SK-N-SH (cell line): ENCODE data around the gene SF3A2. TPM values are rescaled to one million over a fixed set of nuclear protein-coding genes. Genes with fewer than 3 reads are reported as not detected.

Source experiments
- CTCF ChIA-PET: fragments of 300-600, 350-600 bp; formaldehyde crosslinking; extraction: SDS; loops from one replicate; lab custom pipeline; 2021; lab: Yijun Ruan, JAX
- POLR2A ChIA-PET: fragments of 350-600 bp; sonication (Branson Sonifier 250); formaldehyde crosslinking; extraction: SDS; loops from one replicate; lab custom pipeline; 2020; ENCODE audit warnings: antibody characterized with exemption, inconsistent platforms; lab: Yijun Ruan, JAX
- DNase-seq: peaks from one replicate; pipeline ENCODE4 v3.0.0; 2012
- H2AFZ ChIP-seq: fragments of 200-600 bp; sonication (generic); 2 replicates; pipeline ENCODE4 v1.8.1; 2016; ENCODE audit warnings: antibody characterized with exemption, mild to moderate bottlenecking, low read depth
- H3F3A ChIP-seq: fragments of 200-600 bp; sonication (generic); replicated peaks from 2 replicates; pipeline ENCODE3; 2016; ENCODE audit warnings: antibody characterized with exemption, mild to moderate bottlenecking; ENCODE audit not compliant: insufficient read depth
- H3K27ac ChIP-seq, 2 experiments: fragments of 200-500 bp in 1 of 2; fragments of 200-600 bp in 1 of 2; sonication (Bioruptor generic) in 1 of 2; sonication (generic), shearing (Covaris generic) in 1 of 2; 2 replicates each; pipeline versions ENCODE4 v1.5.1 to v1.6.1; 2014 to 2016; ENCODE audit warnings: low read depth in 2 of 2, inconsistent platforms in 1 of 2, low read length in 1 of 2, mild to moderate bottlenecking in 1 of 2, mixed read lengths in 1 of 2
- H3K27me3 ChIP-seq: fragments of 200-600 bp; sonication (generic), shearing (Covaris generic); 2 replicates; pipeline ENCODE4 v1.6.1; 2016; ENCODE audit warnings: mixed run types; ENCODE audit not compliant: insufficient read depth
- H3K36me3 ChIP-seq, 2 experiments: fragments of 200-500 bp in 1 of 2; fragments of 200-600 bp in 1 of 2; sonication (Bioruptor generic) in 1 of 2; sonication (generic) in 1 of 2; replicated peaks in 1 of 2; 2 replicates each; pipeline versions ENCODE3 to v1.5.1; 2014 to 2016; ENCODE audit warnings: low read length in 1 of 2, mild to moderate bottlenecking in 1 of 2; ENCODE audit not compliant: insufficient read depth in 2 of 2, control insufficient read depth in 1 of 2
- H3K4me1 ChIP-seq, 2 experiments: fragments of 200-500 bp in 1 of 2; fragments of 200-600 bp in 1 of 2; sonication (Bioruptor generic) in 1 of 2; sonication (generic), shearing (Covaris generic) in 1 of 2; 2 replicates each; pipeline versions ENCODE4 v1.5.1 to v1.6.1; 2014 to 2016; ENCODE audit warnings: low read depth in 1 of 2, low read length in 1 of 2, mixed run types in 1 of 2; ENCODE audit not compliant: insufficient read depth in 2 of 2, control insufficient read depth in 1 of 2
- H3K4me2 ChIP-seq: fragments of 200-600 bp; sonication (generic), shearing (Covaris generic); 2 replicates; pipeline ENCODE4 v1.6.1; 2017; ENCODE audit warnings: mixed run types
- H3K4me3 ChIP-seq, 2 experiments: fragments of 200-500 bp in 1 of 2; fragments of 200-600 bp in 1 of 2; sonication (Bioruptor generic) in 1 of 2; sonication (generic), shearing (Covaris generic) in 1 of 2; 2 replicates each; pipeline versions ENCODE4 v1.5.1 to v1.8.1; 2014 to 2016; ENCODE audit warnings: low read depth in 2 of 2, inconsistent platforms in 1 of 2, low read length in 1 of 2, mild to moderate bottlenecking in 1 of 2, mixed read lengths in 1 of 2, moderate library complexity in 1 of 2
- H3K79me2 ChIP-seq: fragments of 200-600 bp; sonication (generic); 2 replicates; pipeline ENCODE4 v1.8.1; 2017; ENCODE audit warnings: mild to moderate bottlenecking; ENCODE audit not compliant: insufficient read depth
- H3K9ac ChIP-seq: fragments of 200-600 bp; sonication (generic); 2 replicates; pipeline ENCODE4 v1.6.1; 2017; ENCODE audit warnings: mixed run types
- H3K9me2 ChIP-seq: fragments of 200-600 bp; sonication (generic); 2 replicates; pipeline ENCODE4 v1.6.1; 2017; ENCODE audit warnings: mixed run types
- H3K9me3 ChIP-seq: fragments of 200-600 bp; sonication (generic); 2 replicates; pipeline ENCODE4 v1.6.1; 2017; ENCODE audit warnings: mixed run types, mild to moderate bottlenecking, moderate library complexity
- H4K20me1 ChIP-seq: fragments of 200-600 bp; sonication (generic); 2 replicates; pipeline ENCODE4 v1.6.1; 2017; ENCODE audit warnings: mild to moderate bottlenecking, mixed run types; ENCODE audit not compliant: insufficient read depth
- CHD2 ChIP-seq: fragments of 150-350 bp; IDR thresholded peaks from 2 replicates; pipeline ENCODE4 v1.6.1; 2018; ENCODE audit warnings: low read length; ENCODE audit not compliant: partially characterized antibody
- EP300 ChIP-seq, 2 experiments: IDR thresholded peaks; 2 replicates each; pipeline versions ENCODE4 v1.4.0 to v1.6.1; 2012; ENCODE audit warnings: borderline replicate concordance in 1 of 2, low read depth in 1 of 2, low read length in 1 of 2
- FOXJ3 ChIP-seq: sonication (generic); formaldehyde crosslinking; IDR thresholded peaks from 2 replicates; pipeline ENCODE4 v1.5.1; 2020; ENCODE audit warnings: mild to moderate bottlenecking, missing genetic modification reagents
- GABPA ChIP-seq: IDR thresholded peaks from 2 replicates; pipeline ENCODE4 v1.4.0; 2012; ENCODE audit warnings: low read depth, mild to moderate bottlenecking
- JUND ChIP-seq: IDR thresholded peaks from 2 replicates; pipeline ENCODE4 v1.4.0; 2012
- MEF2A ChIP-seq: IDR thresholded peaks from 2 replicates; pipeline ENCODE4 v1.4.0; 2012; ENCODE audit warnings: low read depth, borderline replicate concordance
- NRF1 ChIP-seq: IDR thresholded peaks from 2 replicates; pipeline ENCODE4 v1.6.1; 2012; ENCODE audit warnings: low read depth, mild to moderate bottlenecking, low read length
- POLR2AphosphoS5 ChIP-seq: IDR thresholded peaks from 2 replicates; pipeline ENCODE4 v1.6.1; 2012; ENCODE audit warnings: low read depth, low read length
- RFX5 ChIP-seq: IDR thresholded peaks from 2 replicates; pipeline ENCODE4 v1.6.1; 2012; ENCODE audit warnings: mild to moderate bottlenecking, improper control_type of control experiment, low read length
- RXRA ChIP-seq: IDR thresholded peaks from 2 replicates; pipeline ENCODE4 v1.4.0; 2012; ENCODE audit warnings: low read depth, mild to moderate bottlenecking, borderline replicate concordance
- SIN3A ChIP-seq: IDR thresholded peaks from 2 replicates; pipeline ENCODE4 v1.6.1; 2012; ENCODE audit warnings: low read depth, mild to moderate bottlenecking, low read length, moderate library complexity, borderline replicate concordance
- TCF12 ChIP-seq: IDR thresholded peaks from 2 replicates; pipeline ENCODE4 v1.4.0; 2012
- YY1 ChIP-seq: IDR thresholded peaks from 2 replicates; pipeline ENCODE4 v1.4.0; 2012; ENCODE audit warnings: low read depth, mild to moderate bottlenecking
- WGBS: methylation state at CpG from one replicate; pipeline ENCODE4 v1.1.6; 2017; ENCODE audit warnings: low lambda C conversion rate; 5-methylcytosine and 5-hydroxymethylcytosine counted together
- polyA plus RNA-seq, 3 experiments: library from polyadenylated mRNA; depleted of rRNA; stranded (reverse); fragments of >200 nt; gene quantifications; 2 replicates each; pipeline ENCODE4 v1.2.3, GENCODE V29; 2012
- TF ChIP-seq, protein P1 (sequence below): fragments of 200-600 bp; sonication (generic); IDR thresholded peaks from 2 replicates; pipeline ENCODE4 v1.6.1; 2017; ENCODE audit warnings: antibody characterized with exemption, mild to moderate bottlenecking, moderate library complexity
- TF ChIP-seq, protein P2 (sequence below): IDR thresholded peaks from 2 replicates; pipeline ENCODE4 v1.4.0; 2012; ENCODE audit warnings: low read depth, borderline replicate concordance
- TF ChIP-seq, protein P3 (sequence below): IDR thresholded peaks from 2 replicates; pipeline ENCODE4 v1.6.1; 2012; ENCODE audit warnings: mild to moderate bottlenecking, low read depth, low read length, moderate library complexity
- TF ChIP-seq, protein P4 (sequence below): IDR thresholded peaks from 2 replicates; pipeline ENCODE4; 2012

SF3A2 gene
- polyA plus RNA-seq, 1 of the 3 experiments (the other 2 are of a cell fraction) = 55.8 TPM

DNA sequence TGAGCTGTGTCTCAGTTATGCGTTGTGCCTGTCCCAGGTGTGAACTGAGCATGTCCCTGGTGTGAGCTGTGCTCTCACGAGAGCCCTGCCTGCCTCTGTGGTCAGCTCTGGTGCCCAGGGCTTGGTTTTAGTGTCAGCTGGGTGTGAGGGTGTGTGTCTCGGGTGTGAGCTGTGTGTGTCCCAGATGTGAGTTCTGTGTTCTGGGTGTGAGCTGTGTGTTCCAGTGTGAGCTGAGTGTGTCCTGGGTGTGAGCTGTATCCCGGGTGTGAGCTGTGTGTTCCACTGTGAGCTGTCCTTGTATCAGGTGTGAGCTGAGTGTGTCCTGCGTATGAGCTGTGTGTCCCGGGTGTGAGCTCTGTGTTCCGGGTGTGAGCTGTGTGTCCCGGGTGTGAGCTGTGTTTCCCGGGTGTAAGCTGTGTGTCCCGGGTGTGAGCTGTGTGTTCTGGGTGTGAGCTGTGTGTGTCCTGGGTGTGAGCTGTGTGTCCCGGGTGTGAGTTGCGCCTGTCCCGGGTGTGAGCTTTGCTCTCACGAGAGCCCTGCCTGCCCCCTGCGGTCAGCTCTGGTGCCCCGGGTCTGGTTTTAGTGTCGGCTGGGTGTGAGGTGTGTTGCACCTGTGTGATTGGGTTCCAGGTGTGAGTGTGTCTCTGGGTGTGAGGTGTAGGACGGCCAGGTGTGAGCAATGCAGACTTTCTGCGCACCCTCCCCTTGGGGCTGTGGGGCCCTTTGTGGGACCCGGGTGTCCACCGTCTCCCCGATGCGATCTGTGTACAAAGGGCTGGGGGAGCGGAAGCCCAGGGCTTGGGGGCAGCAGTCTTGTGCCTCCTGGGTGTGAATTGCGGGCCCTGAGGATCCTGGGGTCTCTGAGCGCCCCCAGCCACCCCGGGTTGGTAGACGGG is 52.4 kb downstream of the SF3A2 start:
- Histone ChIP-seq H3K4me3 (no peak overlapping the region), H3K9ac (no peak overlapping the region), H3K4me2 (no peak overlapping the region), H3K36me3 (no peaks in the 10 kb centered on the region), H4K20me1 (peaks cover 16% of the 10 kb centered on the region; the same call in 1 of the 2 replicates), H2AFZ (no peak overlapping the region), H3F3A (peaks cover 9% of the 10 kb centered on the region), H3K79me2 (no peaks in the 10 kb centered on the region), H3K27me3 (peaks cover 37% of the 10 kb centered on the region), H3K9me3 (no peaks in the 10 kb centered on the region), H3K27ac (no peak overlapping the region), H3K9me2 (no peaks in the 10 kb centered on the region), H3K4me1 (peaks cover 0 to 8% of the 10 kb centered on the region in 2 experiments; a peak in 1 of 4 replicates)
- WGBS = 44% methylated on average over 17 of the region's 28 CpGs
- TF ChIP-seq NRF1 = no peak
- TF ChIP-seq, protein P1, sequence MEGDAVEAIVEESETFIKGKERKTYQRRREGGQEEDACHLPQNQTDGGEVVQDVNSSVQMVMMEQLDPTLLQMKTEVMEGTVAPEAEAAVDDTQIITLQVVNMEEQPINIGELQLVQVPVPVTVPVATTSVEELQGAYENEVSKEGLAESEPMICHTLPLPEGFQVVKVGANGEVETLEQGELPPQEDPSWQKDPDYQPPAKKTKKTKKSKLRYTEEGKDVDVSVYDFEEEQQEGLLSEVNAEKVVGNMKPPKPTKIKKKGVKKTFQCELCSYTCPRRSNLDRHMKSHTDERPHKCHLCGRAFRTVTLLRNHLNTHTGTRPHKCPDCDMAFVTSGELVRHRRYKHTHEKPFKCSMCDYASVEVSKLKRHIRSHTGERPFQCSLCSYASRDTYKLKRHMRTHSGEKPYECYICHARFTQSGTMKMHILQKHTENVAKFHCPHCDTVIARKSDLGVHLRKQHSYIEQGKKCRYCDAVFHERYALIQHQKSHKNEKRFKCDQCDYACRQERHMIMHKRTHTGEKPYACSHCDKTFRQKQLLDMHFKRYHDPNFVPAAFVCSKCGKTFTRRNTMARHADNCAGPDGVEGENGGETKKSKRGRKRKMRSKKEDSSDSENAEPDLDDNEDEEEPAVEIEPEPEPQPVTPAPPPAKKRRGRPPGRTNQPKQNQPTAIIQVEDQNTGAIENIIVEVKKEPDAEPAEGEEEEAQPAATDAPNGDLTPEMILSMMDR = no peak
- TF ChIP-seq, protein P2, sequence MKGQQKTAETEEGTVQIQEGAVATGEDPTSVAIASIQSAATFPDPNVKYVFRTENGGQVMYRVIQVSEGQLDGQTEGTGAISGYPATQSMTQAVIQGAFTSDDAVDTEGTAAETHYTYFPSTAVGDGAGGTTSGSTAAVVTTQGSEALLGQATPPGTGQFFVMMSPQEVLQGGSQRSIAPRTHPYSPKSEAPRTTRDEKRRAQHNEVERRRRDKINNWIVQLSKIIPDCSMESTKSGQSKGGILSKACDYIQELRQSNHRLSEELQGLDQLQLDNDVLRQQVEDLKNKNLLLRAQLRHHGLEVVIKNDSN = no peak
- TF ChIP-seq CHD2 = no peak
- no peak for TF ChIP-seq GABPA
- TF ChIP-seq EP300 (IDR thresholded peaks at IDR 0.05; ENCODE audit: borderline replicate concordance in 1 of 2, low read depth in 1 of 2, low read length in 1 of 2) = no peak
- no peak for TF ChIP-seq FOXJ3 (CRISPR knock-in tag)
- TF ChIP-seq, protein P3, sequence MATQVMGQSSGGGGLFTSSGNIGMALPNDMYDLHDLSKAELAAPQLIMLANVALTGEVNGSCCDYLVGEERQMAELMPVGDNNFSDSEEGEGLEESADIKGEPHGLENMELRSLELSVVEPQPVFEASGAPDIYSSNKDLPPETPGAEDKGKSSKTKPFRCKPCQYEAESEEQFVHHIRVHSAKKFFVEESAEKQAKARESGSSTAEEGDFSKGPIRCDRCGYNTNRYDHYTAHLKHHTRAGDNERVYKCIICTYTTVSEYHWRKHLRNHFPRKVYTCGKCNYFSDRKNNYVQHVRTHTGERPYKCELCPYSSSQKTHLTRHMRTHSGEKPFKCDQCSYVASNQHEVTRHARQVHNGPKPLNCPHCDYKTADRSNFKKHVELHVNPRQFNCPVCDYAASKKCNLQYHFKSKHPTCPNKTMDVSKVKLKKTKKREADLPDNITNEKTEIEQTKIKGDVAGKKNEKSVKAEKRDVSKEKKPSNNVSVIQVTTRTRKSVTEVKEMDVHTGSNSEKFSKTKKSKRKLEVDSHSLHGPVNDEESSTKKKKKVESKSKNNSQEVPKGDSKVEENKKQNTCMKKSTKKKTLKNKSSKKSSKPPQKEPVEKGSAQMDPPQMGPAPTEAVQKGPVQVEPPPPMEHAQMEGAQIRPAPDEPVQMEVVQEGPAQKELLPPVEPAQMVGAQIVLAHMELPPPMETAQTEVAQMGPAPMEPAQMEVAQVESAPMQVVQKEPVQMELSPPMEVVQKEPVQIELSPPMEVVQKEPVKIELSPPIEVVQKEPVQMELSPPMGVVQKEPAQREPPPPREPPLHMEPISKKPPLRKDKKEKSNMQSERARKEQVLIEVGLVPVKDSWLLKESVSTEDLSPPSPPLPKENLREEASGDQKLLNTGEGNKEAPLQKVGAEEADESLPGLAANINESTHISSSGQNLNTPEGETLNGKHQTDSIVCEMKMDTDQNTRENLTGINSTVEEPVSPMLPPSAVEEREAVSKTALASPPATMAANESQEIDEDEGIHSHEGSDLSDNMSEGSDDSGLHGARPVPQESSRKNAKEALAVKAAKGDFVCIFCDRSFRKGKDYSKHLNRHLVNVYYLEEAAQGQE = no peak
- TF ChIP-seq, protein P4, sequence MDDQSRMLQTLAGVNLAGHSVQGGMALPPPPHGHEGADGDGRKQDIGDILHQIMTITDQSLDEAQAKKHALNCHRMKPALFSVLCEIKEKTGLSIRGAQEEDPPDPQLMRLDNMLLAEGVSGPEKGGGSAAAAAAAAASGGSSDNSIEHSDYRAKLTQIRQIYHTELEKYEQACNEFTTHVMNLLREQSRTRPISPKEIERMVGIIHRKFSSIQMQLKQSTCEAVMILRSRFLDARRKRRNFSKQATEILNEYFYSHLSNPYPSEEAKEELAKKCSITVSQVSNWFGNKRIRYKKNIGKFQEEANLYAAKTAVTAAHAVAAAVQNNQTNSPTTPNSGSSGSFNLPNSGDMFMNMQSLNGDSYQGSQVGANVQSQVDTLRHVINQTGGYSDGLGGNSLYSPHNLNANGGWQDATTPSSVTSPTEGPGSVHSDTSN = no peak
- no peak for TF ChIP-seq MEF2A
- TF ChIP-seq POLR2AphosphoS5 = no peak
- no peak for TF ChIP-seq RFX5
- TF ChIP-seq TCF12 = no peak
- no peak for TF ChIP-seq YY1
- no peak for TF ChIP-seq JUND
- TF ChIP-seq SIN3A = no peak
- TF ChIP-seq RXRA = no peak
- no peak for DNase-seq
- CTCF ChIA-PET = interaction anchor here (1.3 to 3.2 kb wide), 4 partner anchors 11 to 38 kb away, joined by 3 to 33 read pairs (median 16); no protein-coding TSS in a partner anchor
- POLR2A ChIA-PET = interaction anchor here (0.7 to 1.6 kb wide), 2 partner anchors 13 to 18 kb away, joined by 3 to 4 read pairs; no protein-coding TSS in a partner anchor
